ENCODE measurements around the gene CD200R1.

- TF ChIP-seq CTCF (IDR thresholded peaks at IDR 0.05) (no peak), POLR2A (IDR thresholded peaks at IDR 0.05; ENCODE audit: low read depth) (no peak)
Observed at GRCh38 chr3:112967425-112967824, 7.5 kb downstream of the CD200R1 start.

Data from esophagus muscularis mucosa (tissue), 3 donors.